PC-3 (cell line): ENCODE data around the gene NPR2. TPM values are rescaled to one million over a fixed set of nuclear protein-coding genes. Genes with fewer than 3 reads are reported as not detected.

Source experiments
- ATAC-seq: fragments of 200-7000 bp; cut with Tn5 transposase; 2 replicates; pipeline ENCODE4 v1.9.1; 2020; ENCODE audit warnings: mild to moderate bottlenecking, moderate library complexity
- BruUV-seq: library from RNA; stranded (reverse); fragments of 400-500 nt; replicated peaks from 2 replicates; lab custom pipeline; 2021; lab: Mats Ljungman, UMichigan
- CTCF ChIA-PET: fragments of 300-600 bp; sonication (Branson Sonifier 250); formaldehyde crosslinking; loops from one replicate; lab custom pipeline; 2022; ENCODE audit warnings: antibody characterized with exemption; lab: Charles Lee
- POLR2A ChIA-PET: fragments of 300-600 bp; sonication (Branson Sonifier 250); formaldehyde crosslinking; loops from one replicate; lab custom pipeline; 2022; ENCODE audit warnings: antibody characterized with exemption; ENCODE audit not compliant: unreplicated experiment; lab: Charles Lee
- DNase-seq: peaks from one replicate; pipeline ENCODE4 v3.0.0-alpha.2; 2015
- H2AFZ ChIP-seq: fragments of 300-600 bp; sonication (generic); 2 replicates; pipeline ENCODE4 v1.6.0; 2016; ENCODE audit warnings: antibody characterized with exemption, low read length
- H3F3A ChIP-seq: fragments of 300-600 bp; sonication (generic); one replicate; pipeline ENCODE4 v1.6.0; 2017; ENCODE audit warnings: antibody characterized with exemption, low read length, control low read depth, mild to moderate bottlenecking; ENCODE audit not compliant: unreplicated experiment
- H3K27ac ChIP-seq: fragments of 300-600 bp; sonication (generic); 2 replicates; pipeline ENCODE4 v1.5.1; 2016; ENCODE audit warnings: mild to moderate bottlenecking, low read length
- H3K27me3 ChIP-seq: fragments of 300-600 bp; sonication (generic); 2 replicates; pipeline ENCODE4 v1.6.1; 2016; ENCODE audit warnings: low read length, mixed read lengths
- H3K36me3 ChIP-seq: fragments of 300-600 bp; sonication (generic); 2 replicates; pipeline ENCODE4 v1.6.1; 2016; ENCODE audit warnings: low read depth, mixed run types, low read length, mixed read lengths
- H3K4me1 ChIP-seq: fragments of 300-600 bp; sonication (generic); 2 replicates; pipeline ENCODE4 v1.5.1; 2016; ENCODE audit warnings: low read length; ENCODE audit not compliant: insufficient read depth
- H3K4me2 ChIP-seq: fragments of 300-600 bp; sonication (generic); 2 replicates; pipeline ENCODE4 v1.6.0; 2016; ENCODE audit warnings: low read length
- H3K4me3 ChIP-seq: fragments of 300-600 bp; sonication (generic); 2 replicates; pipeline ENCODE4 v1.5.1; 2016; ENCODE audit warnings: mild to moderate bottlenecking, low read length, mixed read lengths
- H3K79me2 ChIP-seq: fragments of 300-600 bp; sonication (generic); 2 replicates; pipeline ENCODE4 v1.6.1; 2017; ENCODE audit warnings: low read length, mixed read lengths
- H3K9ac ChIP-seq: fragments of 300-600 bp; sonication (generic); 2 replicates; pipeline ENCODE4 v1.6.0; 2016; ENCODE audit warnings: mild to moderate bottlenecking, low read length
- H3K9me2 ChIP-seq: fragments of 300-600 bp; sonication (generic); replicated peaks from 2 replicates; pipeline ENCODE4 v1.6.1; 2016; ENCODE audit warnings: mixed run types, low read length, mixed read lengths
- H3K9me3 ChIP-seq: fragments of 300-600 bp; sonication (generic); 2 replicates; pipeline ENCODE4 v1.6.1; 2016; ENCODE audit warnings: low read length, mixed read lengths
- H4K20me1 ChIP-seq: fragments of 300-600 bp; sonication (generic); 2 replicates; pipeline ENCODE4 v1.6.1; 2016; ENCODE audit warnings: low read length, mixed read lengths
- EZH2 ChIP-seq: fragments of 300-600 bp; sonication (generic); IDR thresholded peaks from one replicate; pipeline ENCODE4 v1.6.1; 2017; ENCODE audit warnings: antibody characterized with exemption, mild to moderate bottlenecking, low read length; ENCODE audit not compliant: unreplicated experiment
- EZH2phosphoT487 ChIP-seq: fragments of 300-600 bp; sonication (generic); IDR thresholded peaks from 2 replicates; pipeline ENCODE4 v1.6.1; 2018; ENCODE audit warnings: mild to moderate bottlenecking, antibody characterized with exemption, low read length, borderline replicate concordance
- intact Hi-C: fragments of 100-400 bp; cut with micrococcal nuclease; formaldehyde crosslinking; loops from 2 replicates; pipeline ENCODE4 v1.9.0; 2023
- total RNA-seq: library from RNA; depleted of rRNA; stranded (reverse); fragments of >200 nt; gene quantifications from 2 replicates; pipeline ENCODE4 v1.2.3, GENCODE V29; 2014
- TF ChIP-seq, protein P1 (sequence below): fragments of 300-600 bp; sonication (generic); conservative IDR thresholded peaks from 2 replicates; pipeline ENCODE4 v1.5.1; 2017; ENCODE audit warnings: antibody characterized with exemption, low read depth, mild to moderate bottlenecking, low read length

The NPR2 gene
- total RNA-seq, 1 experiment from 2014 or later, result 1.5 TPM

- no TSS peak for BruUV-seq
- no peaks in the 10 kb centered on the region for H3K27me3 ChIP-seq
- intact Hi-C loops, result no loop called here
- no peaks in the 10 kb centered on the region for H3K79me2 ChIP-seq
- H3K9me2 ChIP-seq, result no peaks in the 10 kb centered on the region
- ATAC-seq (no peak), DNase-seq (no peak)
- H4K20me1 ChIP-seq, result no peaks in the 10 kb centered on the region
- H3K4me3 ChIP-seq, result no peak overlapping the region
- no peak overlapping the region for H2AFZ ChIP-seq
- TF ChIP-seq, protein P1, sequence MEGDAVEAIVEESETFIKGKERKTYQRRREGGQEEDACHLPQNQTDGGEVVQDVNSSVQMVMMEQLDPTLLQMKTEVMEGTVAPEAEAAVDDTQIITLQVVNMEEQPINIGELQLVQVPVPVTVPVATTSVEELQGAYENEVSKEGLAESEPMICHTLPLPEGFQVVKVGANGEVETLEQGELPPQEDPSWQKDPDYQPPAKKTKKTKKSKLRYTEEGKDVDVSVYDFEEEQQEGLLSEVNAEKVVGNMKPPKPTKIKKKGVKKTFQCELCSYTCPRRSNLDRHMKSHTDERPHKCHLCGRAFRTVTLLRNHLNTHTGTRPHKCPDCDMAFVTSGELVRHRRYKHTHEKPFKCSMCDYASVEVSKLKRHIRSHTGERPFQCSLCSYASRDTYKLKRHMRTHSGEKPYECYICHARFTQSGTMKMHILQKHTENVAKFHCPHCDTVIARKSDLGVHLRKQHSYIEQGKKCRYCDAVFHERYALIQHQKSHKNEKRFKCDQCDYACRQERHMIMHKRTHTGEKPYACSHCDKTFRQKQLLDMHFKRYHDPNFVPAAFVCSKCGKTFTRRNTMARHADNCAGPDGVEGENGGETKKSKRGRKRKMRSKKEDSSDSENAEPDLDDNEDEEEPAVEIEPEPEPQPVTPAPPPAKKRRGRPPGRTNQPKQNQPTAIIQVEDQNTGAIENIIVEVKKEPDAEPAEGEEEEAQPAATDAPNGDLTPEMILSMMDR, result no peak
- TF ChIP-seq EZH2phosphoT487 (no peak), EZH2 (no peak)
- POLR2A ChIA-PET, result no interaction called here
- H3F3A ChIP-seq, result no peaks in the 10 kb centered on the region
- no peak overlapping the region for H3K27ac ChIP-seq
- peaks cover 19% of the 10 kb centered on the region for H3K4me1 ChIP-seq
- H3K9ac ChIP-seq, result no peak overlapping the region
- no peak overlapping the region for H3K4me2 ChIP-seq
- no peaks in the 10 kb centered on the region for H3K36me3 ChIP-seq
- no peaks in the 10 kb centered on the region for H3K9me3 ChIP-seq
- CTCF ChIA-PET, result interaction anchor here (0.6 kb wide), 1 partner anchor 18 kb away, joined by 3 read pairs; no protein-coding TSS in a partner anchor
Observed at GRCh38 chr9:35841645-35841900, 50.2 kb downstream of the NPR2 start.

DNA sequence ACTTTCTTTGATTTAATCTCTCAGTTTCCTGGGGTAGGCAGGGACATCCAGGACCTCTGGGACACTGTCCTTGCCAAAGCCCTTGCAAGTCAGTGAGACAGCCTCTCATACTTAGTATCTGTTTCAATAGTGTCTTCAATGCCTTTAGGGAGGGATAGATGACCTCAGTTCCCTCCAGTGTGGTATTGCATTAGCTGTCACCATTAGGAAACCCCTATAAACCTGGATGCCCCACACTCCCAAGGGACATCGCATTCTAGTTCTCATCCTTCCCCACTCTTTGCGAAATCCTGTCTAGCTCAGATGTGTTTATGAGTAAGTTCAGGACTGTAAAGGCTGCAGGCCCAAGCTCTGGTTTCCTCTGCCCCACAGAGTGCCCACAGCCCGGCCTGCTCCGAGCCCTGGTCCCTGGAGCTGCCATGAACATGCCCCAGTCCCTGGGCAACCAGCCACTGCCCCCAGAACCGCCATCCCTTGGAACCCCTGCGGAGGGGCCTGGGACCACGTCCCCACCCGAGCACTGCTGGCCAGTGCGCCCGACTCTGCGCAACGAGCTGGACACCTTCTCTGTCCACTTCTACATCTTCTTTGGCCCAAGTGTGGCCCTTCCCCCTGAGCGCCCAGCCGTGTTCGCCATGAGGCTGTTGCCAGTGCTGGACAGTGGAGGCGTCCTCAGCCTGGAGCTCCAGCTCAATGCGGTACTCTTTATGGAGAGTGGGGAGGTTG is 50.8 kb downstream of the NPR2 start:
- H3K27ac ChIP-seq, result no peak overlapping the region
- DNase-seq (no peak), ATAC-seq (no peak)
- H3K9ac ChIP-seq, result no peak overlapping the region
- no peaks in the 10 kb centered on the region for H3F3A ChIP-seq
- no peaks in the 10 kb centered on the region for H4K20me1 ChIP-seq
- peaks cover 19% of the 10 kb centered on the region for H3K4me1 ChIP-seq
- H3K4me2 ChIP-seq, result no peak overlapping the region
- H3K9me3 ChIP-seq, result no peaks in the 10 kb centered on the region
- H3K4me3 ChIP-seq, result no peak overlapping the region
- ChIA-PET POLR2A (no interaction called here), CTCF (interaction anchor here (0.6 kb wide), 1 partner anchor 18 kb away, joined by 3 read pairs; no protein-coding TSS in a partner anchor)
- intact Hi-C loops, result no loop called here
- BruUV-seq, result no TSS peak
- no peak overlapping the region for H2AFZ ChIP-seq
- no peaks in the 10 kb centered on the region for H3K9me2 ChIP-seq
- TF ChIP-seq, protein P1, result no peak
- no peak for TF ChIP-seq EZH2phosphoT487
- TF ChIP-seq EZH2, result no peak
- H3K79me2 ChIP-seq, result no peaks in the 10 kb centered on the region
- H3K36me3 ChIP-seq, result no peaks in the 10 kb centered on the region
- H3K27me3 ChIP-seq, result no peaks in the 10 kb centered on the region

- H3K4me1 ChIP-seq, result peaks cover 20% of the 10 kb centered on the region
- H3K4me2 ChIP-seq, result no peak overlapping the region
- no peaks in the 10 kb centered on the region for H3K79me2 ChIP-seq
- intact Hi-C loops, result no loop called here
- no peaks in the 10 kb centered on the region for H3K9me2 ChIP-seq
- DNase-seq (no peak), ATAC-seq (no peak)
- no peak overlapping the region for H3K4me3 ChIP-seq
- H3K9ac ChIP-seq, result no peak overlapping the region
- ChIA-PET CTCF (no interaction called here), POLR2A (no interaction called here)
- no peak overlapping the region for H3K27ac ChIP-seq
- no peaks in the 10 kb centered on the region for H3K36me3 ChIP-seq
- TF ChIP-seq EZH2 (no peak), EZH2phosphoT487 (no peak)
- TF ChIP-seq, protein P1, result no peak
- H3F3A ChIP-seq, result no peaks in the 10 kb centered on the region
- no TSS peak for BruUV-seq
- no peaks in the 10 kb centered on the region for H3K27me3 ChIP-seq
- no peak overlapping the region for H2AFZ ChIP-seq
- H4K20me1 ChIP-seq, result no peaks in the 10 kb centered on the region
- H3K9me3 ChIP-seq, result no peaks in the 10 kb centered on the region
Observed at GRCh38 chr9:35842795-35843194, 51.4 kb downstream of the NPR2 start.
